Measurements from ENCODE around the gene SMC6.
A peak's percentile ranks its signal among the peaks of the same experiment; 100 is the strongest.

Gene SMC6

DNA sequence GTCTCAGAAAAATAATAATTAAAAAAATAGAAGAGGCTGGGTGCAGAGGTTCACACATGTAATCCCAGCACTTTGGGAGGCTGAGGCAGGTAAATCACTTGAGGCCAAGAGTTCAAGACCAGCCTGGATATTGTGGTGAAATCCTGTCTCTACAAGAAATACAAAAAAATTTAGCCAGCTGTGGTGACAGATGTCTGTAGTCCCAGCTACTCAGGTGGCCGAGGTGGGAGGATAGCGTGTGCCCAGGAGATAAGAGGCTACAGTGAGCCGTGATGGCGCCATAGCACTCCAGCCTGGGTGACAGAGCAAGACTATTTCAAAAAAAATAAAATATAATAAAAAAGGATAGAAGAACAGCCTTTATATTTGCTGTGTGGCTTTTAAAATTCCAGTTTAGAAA lies 35.9 kb downstream of the SMC6 start:
- no peak for DNase-seq (ENCODE audit: low read depth)

DNA sequence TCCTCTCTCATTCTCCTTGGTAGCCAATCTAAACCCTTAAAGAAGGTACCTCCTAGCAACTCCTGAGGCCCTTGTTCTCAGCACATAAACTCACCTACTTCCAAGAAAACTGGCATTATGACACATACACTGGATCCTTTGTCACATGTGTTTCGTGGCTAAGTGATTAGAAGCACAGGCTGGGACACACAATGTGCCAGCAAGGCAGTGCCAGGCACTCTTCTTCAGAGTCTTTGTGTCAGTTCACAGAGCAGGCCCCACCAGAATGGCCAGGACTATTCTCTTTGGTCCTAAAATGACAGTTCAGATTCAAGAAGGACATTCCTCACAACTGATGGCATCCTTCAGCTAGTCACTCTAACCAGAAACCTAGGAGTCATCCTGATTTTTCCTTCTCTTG lies 40.3 kb downstream of the SMC6 start:
- DNase-seq (ENCODE audit: low read depth), result no peak

DNA sequence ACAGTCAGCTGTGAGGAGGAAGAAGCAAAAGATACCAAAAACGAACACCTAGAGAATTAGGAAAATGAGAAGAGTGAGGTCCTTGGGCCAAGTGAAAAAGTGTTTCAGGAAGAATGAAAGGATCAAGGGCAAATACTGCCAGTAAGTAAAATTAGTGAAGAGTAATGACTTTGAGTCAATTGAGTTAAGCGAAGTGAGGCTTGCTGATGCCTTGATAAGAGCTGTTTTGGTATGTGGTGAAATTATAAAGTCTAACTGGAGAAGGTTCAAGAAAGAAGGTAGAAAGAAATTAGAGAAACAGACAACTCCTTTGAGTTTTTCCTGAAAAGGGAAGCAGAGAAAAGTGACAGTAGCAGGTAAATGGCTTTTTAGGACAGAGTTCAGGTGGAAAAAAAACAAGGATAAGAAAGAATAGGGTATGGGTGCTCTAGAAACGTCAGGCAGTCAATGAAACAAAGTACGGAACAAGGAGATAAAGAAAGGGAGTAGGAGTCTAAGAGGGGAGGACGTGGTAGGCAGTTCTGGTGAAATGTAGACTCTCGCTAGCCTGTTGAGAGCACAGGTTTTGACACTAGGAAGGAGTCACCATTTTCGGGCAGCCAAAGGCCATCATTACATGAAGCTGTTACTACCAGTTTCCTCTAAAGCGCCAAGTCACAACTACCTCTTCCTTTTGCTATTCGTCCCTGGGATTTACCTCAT lies 42.9 kb downstream of the SMC6 start:
- DNase-seq (ENCODE audit: low read depth), result no peak

DNA sequence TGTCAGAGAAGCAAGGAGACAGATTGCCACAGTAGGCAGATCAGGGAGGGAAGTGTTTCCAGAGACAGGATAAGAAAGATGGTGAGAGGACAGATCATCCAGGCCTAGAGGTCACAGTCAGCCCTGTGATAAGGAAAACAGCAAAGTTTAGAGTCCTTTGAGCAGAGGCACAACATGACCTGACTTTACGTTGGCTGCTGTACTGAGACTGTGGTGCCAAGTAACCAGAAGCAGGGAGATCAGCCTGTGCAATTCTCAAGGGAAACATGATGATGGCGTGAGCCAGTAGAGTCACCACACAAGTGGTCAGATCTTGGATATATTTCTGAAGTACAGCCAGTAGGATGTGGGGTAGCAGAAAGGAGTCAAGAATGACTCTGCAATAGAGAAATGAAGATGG lies 43.7 kb downstream of the SMC6 start:
- no peak for DNase-seq (ENCODE audit: low read depth)

DNA sequence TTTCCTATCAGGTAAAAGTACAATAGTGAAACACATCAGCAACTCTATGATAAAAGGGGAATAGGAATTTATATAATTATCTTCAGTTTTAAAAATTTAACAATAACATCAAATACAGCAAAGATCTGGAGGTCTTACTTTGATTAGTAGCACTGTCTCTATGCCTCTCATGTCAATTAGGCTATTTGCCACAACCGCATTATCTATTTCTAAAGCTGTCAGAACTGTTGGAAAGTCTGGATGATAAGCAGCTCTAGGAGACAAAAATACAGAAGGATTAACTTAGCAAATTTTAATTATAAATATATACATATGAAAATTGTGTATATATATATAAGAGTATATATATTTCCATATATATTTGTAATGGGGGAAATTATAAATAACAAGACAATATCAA lies 45.1 kb downstream of the SMC6 start:
- no peak for DNase-seq (ENCODE audit: low read depth)

DNA sequence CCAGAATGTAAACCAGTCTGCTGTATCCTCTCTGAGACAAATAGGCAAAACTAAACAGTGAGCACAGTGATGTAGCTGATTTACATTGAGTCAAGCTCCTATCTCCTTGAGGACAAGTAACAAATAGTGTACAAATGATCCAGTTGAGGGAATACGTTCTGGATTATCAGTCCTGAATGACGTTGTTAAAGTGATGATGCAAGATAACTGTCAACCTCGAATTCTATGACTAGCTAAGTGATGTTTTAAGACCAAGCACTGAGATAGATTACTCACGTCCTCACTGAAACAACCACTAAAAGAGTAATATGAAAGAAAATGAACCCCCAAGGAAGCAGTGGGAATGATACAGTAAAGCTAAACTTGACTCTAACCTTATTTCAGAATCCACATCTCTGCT lies 46.8 kb downstream of the SMC6 start:
- no peak for DNase-seq (ENCODE audit: low read depth)

DNA sequence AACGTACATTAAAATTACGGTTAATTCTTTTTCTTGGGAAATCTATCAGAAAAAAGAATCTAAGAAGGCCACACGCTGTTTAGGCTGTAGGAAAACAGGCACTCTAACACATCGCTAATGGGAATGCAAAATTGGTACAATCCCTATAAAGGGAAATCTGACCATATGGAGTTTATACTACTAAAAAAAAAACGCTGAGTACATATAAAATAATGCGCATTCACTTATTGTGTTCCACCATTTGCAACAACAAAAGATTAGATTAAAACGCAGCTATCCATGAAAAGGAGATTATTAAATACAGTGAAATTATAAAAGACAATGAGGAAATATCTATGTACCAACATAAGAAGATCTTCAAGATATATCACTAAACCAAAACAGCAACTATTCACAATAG lies 62.8 kb downstream of the SMC6 start:
- DNase-seq (ENCODE audit: low read depth), result no peak

DNA sequence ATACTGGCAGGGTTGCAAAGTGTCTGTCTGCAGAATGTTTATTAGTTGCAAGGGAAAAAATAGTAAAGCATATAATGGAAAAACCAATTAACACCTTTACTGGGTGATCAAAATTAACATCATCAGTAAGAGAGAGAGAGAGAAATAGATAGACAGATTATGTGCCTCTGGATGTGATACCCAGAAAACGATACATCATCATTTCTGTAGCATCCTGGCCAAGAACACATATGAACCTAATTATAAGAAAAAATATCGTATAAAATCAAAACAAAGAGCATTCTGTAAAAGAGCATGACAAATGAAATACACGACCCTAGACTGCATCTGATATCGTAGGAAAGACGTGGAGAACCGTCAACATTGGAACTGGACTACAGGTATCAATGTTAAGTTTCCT lies 64.6 kb downstream of the SMC6 start:
- DNase-seq (ENCODE audit: low read depth), result no peak

DNA sequence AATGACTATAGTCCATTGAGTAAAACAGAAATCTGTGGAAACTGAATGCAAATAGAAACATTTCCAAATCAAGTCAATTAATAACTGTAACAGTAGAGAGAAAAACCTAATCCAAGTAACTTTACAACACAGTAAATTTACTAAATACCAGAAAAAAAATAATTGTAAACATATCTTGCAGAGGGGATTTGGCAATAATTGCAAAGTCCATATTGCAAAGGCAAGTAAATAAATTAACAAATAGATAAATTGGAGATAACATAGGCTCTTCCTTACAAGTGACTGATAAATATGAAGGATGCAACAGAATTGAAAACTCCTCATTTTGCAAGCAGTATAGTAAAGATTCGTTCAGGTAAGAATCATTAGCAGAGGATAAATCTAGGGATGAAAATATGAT lies 65.0 kb downstream of the SMC6 start:
- no peak for DNase-seq (ENCODE audit: low read depth)

DNA sequence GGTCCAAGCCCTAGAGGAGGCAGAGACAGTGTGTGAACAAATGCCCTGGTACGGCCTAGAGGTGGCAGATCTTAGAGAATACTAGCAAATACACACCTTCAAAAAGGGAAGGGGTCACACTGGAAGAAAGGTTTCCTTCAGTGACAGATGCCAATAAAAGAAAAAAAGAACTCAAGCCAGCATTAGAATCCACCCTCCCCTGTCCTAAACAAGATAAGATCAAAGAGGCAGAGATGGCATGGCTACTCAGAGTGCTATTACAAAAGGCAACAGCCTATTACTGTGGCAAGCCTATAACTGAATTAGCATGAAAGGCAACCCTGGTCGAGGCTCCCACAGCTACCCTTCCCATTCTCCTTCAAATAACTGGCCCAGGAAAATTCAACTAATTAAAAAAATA lies 69.6 kb downstream of the SMC6 start:
- DNase-seq (ENCODE audit: low read depth), result no peak

DNA sequence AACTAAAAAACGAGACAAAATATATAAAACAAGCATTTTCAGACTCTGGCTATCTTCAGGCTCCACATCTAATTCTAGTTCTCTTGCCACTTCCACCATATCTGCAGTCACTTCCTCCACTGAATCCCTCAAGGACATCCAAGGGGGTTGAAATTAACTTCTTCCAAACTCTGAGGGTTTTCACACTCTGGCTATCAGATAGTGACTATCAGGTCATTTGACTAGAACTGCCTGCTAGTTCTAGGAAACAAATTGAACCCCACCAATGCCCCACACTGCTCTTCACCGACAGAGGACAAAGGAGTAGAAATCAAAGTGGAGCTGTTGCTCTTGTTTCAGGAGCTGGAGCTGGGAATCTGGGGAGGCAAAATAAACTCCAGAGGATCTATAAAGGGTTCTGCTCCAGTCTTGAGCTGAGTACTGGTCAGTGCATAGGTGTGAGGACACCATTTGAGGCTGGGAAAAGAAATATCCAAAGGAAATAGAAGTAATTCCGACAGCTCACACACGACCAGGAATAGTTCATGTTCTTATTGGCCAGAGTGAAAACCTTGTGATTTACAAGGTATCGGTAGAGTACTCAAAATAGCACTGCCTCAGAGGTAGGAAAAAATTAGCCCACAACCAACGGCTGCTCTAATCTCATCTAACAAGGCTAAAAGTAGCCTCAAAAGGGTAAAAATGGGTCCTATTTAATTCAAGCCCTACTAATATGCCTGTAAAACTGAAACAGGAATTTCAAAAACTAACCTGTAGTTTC lies 71.3 kb downstream of the SMC6 start:
- no peak for DNase-seq (ENCODE audit: low read depth)

DNA sequence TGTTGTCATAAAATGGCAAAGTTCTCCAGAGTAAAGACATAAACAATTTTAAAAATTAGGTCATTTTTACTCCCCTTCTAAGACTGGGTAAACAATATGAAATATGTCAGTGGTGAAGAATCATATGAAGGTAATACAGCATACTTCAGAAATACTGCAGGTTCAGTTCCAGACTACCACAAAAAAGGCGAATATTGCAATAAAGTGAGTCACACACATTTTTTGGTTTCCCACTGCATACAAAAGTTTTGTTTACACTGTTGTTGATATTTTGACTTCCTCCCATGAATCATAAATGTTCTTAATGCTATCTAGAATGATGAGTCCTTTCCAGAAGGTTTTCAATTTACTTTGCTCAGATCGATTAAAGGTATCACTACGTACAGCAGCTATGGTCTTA lies 73.5 kb downstream of the SMC6 start:
- peak; percentile 57 for DNase-seq (ENCODE audit: low read depth)

DNA sequence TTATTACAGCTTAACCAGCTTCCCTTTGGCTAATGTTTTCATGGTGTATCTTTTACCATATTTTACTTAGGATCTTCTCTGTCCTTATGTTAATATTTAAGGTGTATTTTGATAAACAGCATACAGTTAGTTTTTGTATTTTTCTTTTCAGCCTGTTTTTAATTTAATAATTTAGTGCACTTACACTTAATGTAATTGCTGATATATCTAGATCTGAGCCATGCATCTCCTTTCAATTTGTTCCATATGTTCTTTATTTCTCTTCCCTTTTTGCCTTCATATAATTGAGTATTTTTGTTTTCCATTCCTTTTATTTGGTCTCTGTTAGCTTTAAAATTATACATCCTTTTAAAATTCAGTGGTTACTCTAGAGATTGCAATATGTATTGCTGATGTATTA lies 78.8 kb downstream of the SMC6 start:
- no peak for DNase-seq (ENCODE audit: low read depth)

DNA sequence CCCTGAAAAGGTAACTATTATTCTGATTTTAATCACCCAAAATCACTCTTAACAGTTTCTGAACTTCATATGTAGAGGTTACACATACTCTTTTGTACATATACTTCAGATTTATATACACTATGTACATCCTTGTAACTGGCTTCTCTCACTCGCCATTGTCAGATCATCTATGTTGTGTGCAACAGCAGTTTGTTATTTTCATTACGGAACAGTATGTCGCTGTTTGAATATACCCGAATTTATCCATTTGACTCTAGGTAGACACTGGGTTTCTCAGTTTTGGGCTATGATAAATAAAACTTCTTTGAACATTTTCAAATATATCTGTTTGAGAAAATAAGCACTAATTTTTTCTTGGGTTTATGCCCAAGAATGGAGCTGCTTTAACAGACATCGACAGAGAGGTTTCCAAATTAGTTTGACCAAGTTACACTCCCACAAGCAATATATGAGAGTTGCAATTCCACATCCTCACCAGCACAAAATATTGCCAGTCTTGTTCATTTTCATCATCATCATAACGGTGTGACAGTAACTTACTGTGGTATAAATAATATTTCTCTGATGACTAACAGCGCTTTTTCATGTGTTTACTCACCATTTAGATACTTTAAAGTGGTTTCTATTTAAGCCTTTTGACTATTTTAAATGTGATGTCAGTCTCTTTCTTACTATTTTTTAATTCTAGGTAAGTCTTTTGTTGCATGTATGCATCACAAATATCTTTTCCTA lies 80.9 kb downstream of the SMC6 start:
- DNase-seq (ENCODE audit: low read depth), result peak; percentile 87

DNA sequence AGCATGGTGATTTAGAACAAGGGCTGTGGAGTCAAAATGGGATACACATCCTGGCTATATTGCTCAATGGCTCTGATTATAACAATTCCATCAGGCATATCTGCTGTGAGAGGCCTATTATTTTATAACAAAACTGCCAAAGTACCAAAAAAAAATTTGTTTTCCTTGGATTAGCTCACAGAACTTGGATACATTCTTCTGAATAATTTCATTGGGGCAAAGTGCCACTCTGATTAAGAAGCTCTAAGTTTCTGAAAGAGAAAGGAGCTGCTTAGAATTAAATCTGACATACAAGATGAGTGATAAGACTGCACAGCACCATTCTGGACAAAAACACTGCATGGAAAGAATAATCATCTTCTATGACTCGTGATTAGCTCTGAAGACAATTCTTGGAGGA lies 85.7 kb downstream of the SMC6 start:
- no peak for DNase-seq (ENCODE audit: low read depth)

DNA sequence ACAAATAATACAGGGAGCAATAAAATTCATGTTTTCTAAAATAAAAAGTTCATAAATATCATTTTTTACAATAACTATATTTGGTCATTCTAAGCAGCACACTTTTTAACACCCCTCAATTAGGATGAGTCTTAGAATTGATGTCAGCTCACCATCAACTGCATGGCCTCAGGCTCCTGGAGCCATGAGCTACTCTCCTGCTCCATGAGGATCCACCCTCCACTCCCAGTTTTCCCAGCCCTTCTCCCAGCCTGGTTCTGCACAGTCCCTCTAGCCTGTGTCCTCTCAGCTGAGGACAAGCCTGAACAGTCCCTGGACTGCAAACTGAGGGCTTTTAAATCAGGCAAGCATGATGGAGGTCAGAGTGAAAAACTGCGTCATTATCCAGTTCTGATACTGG lies 89.1 kb downstream of the SMC6 start:
- DNase-seq (ENCODE audit: low read depth), result no peak

DNA sequence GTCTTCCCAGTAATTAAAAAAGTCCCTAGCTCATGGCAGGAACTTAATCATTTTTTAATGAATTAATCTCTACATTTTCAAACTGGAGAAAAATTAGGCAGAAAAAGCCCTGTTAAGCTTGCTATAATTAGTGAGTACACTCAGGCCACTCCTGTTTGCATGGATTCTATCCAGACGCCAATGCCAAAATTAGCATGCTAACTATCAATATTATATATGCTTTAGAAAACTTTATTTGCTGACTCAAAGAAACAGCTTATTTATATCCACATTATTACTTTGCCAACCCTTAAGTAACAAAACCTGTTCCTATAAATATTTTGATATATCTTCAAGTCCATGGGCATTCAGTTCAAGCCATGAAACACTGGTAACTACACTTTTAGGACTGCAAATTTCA lies 90.9 kb downstream of the SMC6 start:
- DNase-seq (ENCODE audit: low read depth), result no peak

DNA sequence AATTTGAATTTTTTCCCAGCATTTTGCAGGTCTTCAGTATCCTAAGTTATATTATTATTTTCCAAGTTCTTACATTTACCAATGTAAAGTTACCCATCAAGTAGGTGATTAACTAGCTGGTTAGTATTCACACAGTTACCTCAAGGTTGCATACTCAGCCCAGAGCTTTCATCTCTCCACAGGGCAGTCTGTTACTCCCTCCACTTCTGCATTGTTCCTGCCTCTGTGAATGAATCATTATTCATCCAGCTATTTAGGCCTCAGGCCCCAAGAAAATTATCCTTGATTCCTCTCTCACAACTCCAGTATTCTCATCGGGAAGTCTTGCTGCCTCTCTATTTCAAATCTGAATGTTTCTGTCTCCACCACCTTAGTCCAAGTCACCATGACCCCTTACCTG lies 92.2 kb downstream of the SMC6 start:
- no peak for DNase-seq (ENCODE audit: low read depth)

DNA sequence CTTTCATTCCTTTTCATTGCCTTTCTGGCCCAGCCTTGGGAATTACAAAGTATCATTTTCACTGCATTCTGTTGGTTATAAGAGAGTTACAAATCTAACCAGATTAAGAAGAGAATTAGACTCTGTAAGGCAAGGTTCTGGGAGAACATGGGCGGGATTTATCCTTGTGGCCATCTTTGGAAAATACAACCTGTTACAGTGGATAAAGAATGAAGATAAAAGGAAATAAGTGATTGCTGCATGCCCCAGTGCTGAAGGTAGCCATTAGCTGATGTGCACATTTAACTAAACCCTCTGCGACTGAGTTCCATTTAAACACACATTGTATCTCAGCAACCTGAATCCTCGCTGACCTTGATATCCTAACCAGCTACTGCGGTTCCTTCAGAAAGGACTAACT lies 93.4 kb downstream of the SMC6 start:
- DNase-seq (ENCODE audit: low read depth), result no peak

DNA sequence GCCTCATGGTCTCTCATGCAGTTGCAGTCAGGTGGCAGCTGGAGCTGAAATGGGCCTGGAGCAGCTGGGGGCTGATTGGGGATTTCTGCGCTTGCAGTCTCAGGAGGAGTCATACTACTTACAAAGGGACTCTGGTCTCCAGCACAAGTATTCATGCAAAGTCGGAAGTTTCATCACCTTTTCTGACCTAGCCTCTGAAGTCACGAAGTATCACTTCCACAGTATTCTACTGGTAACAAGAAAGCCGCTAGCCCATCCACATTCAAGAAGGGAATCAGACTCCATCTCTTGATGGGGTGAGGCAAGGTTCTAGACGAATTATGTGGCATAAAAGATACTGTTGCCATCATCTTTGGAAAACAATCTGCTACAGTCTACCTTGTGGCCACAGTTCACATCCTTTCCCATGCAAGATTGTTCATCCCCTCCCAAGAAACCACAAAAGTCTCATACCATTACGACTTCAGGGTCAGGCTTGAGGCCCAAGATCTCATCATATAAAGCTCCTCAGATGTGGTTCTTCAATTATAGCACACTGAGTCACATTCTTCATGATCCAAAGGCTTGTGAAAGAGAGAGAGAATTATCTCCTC lies 95.3 kb downstream of the SMC6 start:
- peak; percentile 54 for DNase-seq (ENCODE audit: low read depth)

DNA sequence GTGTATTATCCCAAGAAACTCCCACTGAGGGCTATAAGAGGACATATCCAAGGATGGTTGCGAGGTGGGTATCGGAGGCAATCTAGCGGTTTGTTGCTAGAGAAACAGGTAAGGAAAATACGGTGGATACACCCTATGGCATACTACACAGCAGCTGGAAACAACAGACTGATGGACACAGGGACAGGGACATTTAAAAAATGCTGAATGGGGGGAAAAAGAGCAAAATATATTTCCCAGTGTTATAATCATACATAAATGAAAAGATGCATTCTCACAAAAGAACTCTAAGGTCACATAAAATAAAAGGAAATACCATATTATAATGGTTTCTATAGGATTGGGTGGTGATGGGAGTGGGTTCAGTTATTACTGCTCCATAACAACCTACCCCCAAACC lies 95.9 kb downstream of the SMC6 start:
- DNase-seq (ENCODE audit: low read depth), result no peak

DNA sequence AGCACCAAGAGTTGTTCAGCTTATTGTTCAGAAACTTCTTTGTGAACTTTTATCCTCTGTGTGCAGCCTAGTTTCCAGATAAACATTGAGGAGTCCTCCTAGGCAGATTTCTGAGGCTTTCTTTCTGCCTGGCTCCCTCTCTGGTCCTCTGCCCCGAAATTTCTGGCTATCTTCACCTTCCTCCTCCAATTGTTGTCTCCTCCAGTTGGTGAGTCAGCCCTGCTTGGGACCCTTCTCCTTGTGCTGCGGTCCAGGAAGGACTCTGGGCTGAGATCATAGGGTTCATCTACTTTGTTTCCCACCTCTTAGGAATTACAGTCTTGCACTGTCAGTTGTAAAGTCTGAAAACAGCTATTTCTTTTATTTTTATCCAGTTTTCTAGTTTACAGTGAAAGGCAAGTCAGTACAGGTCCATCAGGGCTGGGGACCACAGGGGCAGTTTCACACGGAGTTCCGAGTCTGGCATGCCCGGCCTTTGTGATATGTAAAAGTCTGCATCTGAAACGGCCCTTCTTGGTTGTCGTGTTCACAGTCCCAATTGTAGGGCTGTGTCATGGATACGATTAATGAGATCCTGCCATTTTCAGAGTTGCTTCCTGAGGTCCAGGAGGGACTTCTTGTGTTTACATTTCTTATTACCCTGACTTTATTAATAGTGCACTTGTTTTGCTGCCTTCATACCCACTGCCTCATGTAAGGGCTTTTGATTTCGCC lies 100.8 kb downstream of the SMC6 start:
- DNase-seq (ENCODE audit: low read depth), result no peak
